Measurements from ENCODE around the gene BMPR1B. TPM values are rescaled to one million over a fixed set of nuclear protein-coding genes. Genes with fewer than 3 reads are reported as not detected.

The BMPR1B gene
- total and polyA plus RNA-seq, 9 donors: 4.9 to 35.7 (median 13.3) TPM

- no peaks in the 10 kb centered on the region for H3K4me1 ChIP-seq (ENCODE audit: insufficient read depth)
- no peaks in the 10 kb centered on the region for H3K36me3 ChIP-seq
- DNase-seq: no peak
- no peaks in the 10 kb centered on the region for H3K27me3 ChIP-seq
- H3K27ac ChIP-seq: no peak overlapping the region
- TF ChIP-seq POLR2A (IDR thresholded peaks at IDR 0.05) (no peak), EP300 (IDR thresholded peaks at IDR 0.05) (no peak)
- TF ChIP-seq, protein P1, sequence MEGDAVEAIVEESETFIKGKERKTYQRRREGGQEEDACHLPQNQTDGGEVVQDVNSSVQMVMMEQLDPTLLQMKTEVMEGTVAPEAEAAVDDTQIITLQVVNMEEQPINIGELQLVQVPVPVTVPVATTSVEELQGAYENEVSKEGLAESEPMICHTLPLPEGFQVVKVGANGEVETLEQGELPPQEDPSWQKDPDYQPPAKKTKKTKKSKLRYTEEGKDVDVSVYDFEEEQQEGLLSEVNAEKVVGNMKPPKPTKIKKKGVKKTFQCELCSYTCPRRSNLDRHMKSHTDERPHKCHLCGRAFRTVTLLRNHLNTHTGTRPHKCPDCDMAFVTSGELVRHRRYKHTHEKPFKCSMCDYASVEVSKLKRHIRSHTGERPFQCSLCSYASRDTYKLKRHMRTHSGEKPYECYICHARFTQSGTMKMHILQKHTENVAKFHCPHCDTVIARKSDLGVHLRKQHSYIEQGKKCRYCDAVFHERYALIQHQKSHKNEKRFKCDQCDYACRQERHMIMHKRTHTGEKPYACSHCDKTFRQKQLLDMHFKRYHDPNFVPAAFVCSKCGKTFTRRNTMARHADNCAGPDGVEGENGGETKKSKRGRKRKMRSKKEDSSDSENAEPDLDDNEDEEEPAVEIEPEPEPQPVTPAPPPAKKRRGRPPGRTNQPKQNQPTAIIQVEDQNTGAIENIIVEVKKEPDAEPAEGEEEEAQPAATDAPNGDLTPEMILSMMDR (IDR thresholded peaks at IDR 0.05): no peak
- WGBS, 3 donors: 90 to 97% (median 95%) methylated on average over 3 of the region's 3 CpGs
- no peak overlapping the region for H3K4me3 ChIP-seq
- intact Hi-C loops (cut with DNase I): no loop called here
- no peaks in the 10 kb centered on the region for H3K9me3 ChIP-seq
These were observed 250.2 kb downstream of the BMPR1B start for GRCh38 chr4:95007998-95008397.

- H3K36me3 ChIP-seq: no peaks in the 10 kb centered on the region
- no peak for DNase-seq
- H3K27me3 ChIP-seq: no peaks in the 10 kb centered on the region
- TF ChIP-seq, protein P1 (IDR thresholded peaks at IDR 0.05): no peak
- TF ChIP-seq POLR2A (IDR thresholded peaks at IDR 0.05) (no peak), EP300 (IDR thresholded peaks at IDR 0.05) (no peak)
- intact Hi-C loops (cut with DNase I): no loop called here
- WGBS, 3 donors: 94 to 98% (median 97%) methylated on average over 2 of the region's 2 CpGs
- H3K9me3 ChIP-seq: no peaks in the 10 kb centered on the region
- peaks cover 2% of the 10 kb centered on the region for H3K4me1 ChIP-seq (ENCODE audit: insufficient read depth)
- H3K27ac ChIP-seq: no peak overlapping the region
- no peak overlapping the region for H3K4me3 ChIP-seq
These were observed 255.5 kb downstream of the BMPR1B start for GRCh38 chr4:95013236-95013635.

DNA sequence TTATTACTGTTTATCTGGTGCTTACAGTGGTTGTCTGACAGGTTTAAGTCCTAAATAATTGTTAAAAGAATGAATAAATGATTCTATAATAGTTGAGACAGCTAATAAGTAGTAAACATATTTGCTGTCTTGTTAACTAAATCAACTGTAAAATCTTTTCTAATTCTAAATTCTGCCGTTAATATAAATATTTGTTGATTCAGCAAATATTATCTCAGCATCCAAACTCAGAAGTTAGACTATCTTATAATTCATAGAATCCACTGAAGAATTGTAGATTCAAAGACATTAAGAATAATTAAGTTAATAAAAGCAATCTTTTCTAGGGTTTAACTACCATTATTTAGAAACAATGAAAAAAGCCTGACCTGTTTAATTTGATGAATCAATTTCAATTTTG is 256.3 kb downstream of the BMPR1B start:
- 92 to 99% (median 96%) methylated on average over 1 of the region's 1 CpG for WGBS, 3 donors
- Histone ChIP-seq H3K9me3 (no peaks in the 10 kb centered on the region), H3K4me1 (ENCODE audit: insufficient read depth) (peaks cover 2% of the 10 kb centered on the region), H3K27ac (no peak overlapping the region), H3K4me3 (no peak overlapping the region), H3K27me3 (no peaks in the 10 kb centered on the region), H3K36me3 (no peaks in the 10 kb centered on the region)
- DNase-seq: no peak
- TF ChIP-seq EP300 (IDR thresholded peaks at IDR 0.05) (no peak), POLR2A (IDR thresholded peaks at IDR 0.05) (no peak)
- TF ChIP-seq, protein P1 (IDR thresholded peaks at IDR 0.05): no peak
- intact Hi-C loops (cut with DNase I): no loop called here

GRCh38 chr4:95017305-95018064 is 259.7 kb downstream of the BMPR1B start:
- 37 to 51% (median 42%) methylated on average over 3 of the region's 3 CpGs for WGBS, 3 donors
- H3K27ac ChIP-seq: no peak overlapping the region
- no peaks in the 10 kb centered on the region for H3K27me3 ChIP-seq
- DNase-seq: no peak
- TF ChIP-seq, protein P1 (IDR thresholded peaks at IDR 0.05): no peak
- TF ChIP-seq EP300 (IDR thresholded peaks at IDR 0.05): no peak
- no peak for TF ChIP-seq POLR2A (IDR thresholded peaks at IDR 0.05)
- H3K36me3 ChIP-seq: no peaks in the 10 kb centered on the region
- H3K9me3 ChIP-seq: no peaks in the 10 kb centered on the region
- peaks cover 5% of the 10 kb centered on the region for H3K4me1 ChIP-seq (ENCODE audit: insufficient read depth)
- intact Hi-C loops (cut with DNase I): no loop called here
- no peak overlapping the region for H3K4me3 ChIP-seq

All from ovary (tissue), 9 donors.